Lung (tissue), 12 donors: ENCODE data around the gene GRK1. TPM values are rescaled to one million over a fixed set of nuclear protein-coding genes. Genes with fewer than 3 reads are reported as not detected.

Experiments
- ATAC-seq: fragments of 200-7000 bp; cut with Tn5 transposase; one replicate; pipeline ENCODE4 v1.9.1; 2020; ENCODE audit warnings: moderate number of reproducible peaks; ENCODE audit not compliant: insufficient read depth, low FRiP score
- DNase-seq, 3 donors: peaks; one replicate each; pipeline ENCODE4 v3.0.0-alpha.2; 2013 to 2017
- H3K27ac ChIP-seq, 2 donors: one replicate each; pipeline ENCODE4 v1.5.1; 2013; ENCODE audit warnings: mild to moderate bottlenecking in 2 of 2, moderate library complexity in 2 of 2, control low read depth in 1 of 2, inconsistent platforms in 1 of 2, low read depth in 1 of 2, low read length in 1 of 2
- H3K27me3 ChIP-seq, 3 donors: one replicate each; pipeline ENCODE4 v1.5.1; 2013; ENCODE audit warnings: low read length in 2 of 3; ENCODE audit not compliant: control insufficient read depth in 3 of 3, insufficient read depth in 3 of 3
- H3K36me3 ChIP-seq, 4 donors: one replicate each; pipeline ENCODE4 v1.5.1; 2013; ENCODE audit warnings: low read length in 4 of 4, mild to moderate bottlenecking in 1 of 4, moderate library complexity in 1 of 4; ENCODE audit not compliant: control insufficient read depth in 4 of 4, insufficient read depth in 4 of 4
- H3K4me1 ChIP-seq, 5 donors: one replicate each; pipeline ENCODE4 v1.5.1; 2013; ENCODE audit warnings: low read length in 5 of 5, mild to moderate bottlenecking in 2 of 5, moderate library complexity in 1 of 5; ENCODE audit not compliant: control insufficient read depth in 5 of 5, insufficient read depth in 5 of 5
- H3K4me3 ChIP-seq: one replicate; pipeline ENCODE4 v1.5.1; 2013; ENCODE audit warnings: mild to moderate bottlenecking, control low read depth, moderate library complexity
- H3K9ac ChIP-seq, 2 donors: one replicate each; pipeline ENCODE4 v1.5.1; 2013; ENCODE audit warnings: low read length in 2 of 2, control low read depth in 1 of 2; ENCODE audit not compliant: insufficient read depth in 1 of 2
- H3K9me3 ChIP-seq, 4 donors: one replicate each; pipeline ENCODE4 v1.5.1; 2013; ENCODE audit warnings: low read length in 3 of 4, mild to moderate bottlenecking in 1 of 4, moderate library complexity in 1 of 4; ENCODE audit not compliant: control insufficient read depth in 4 of 4, insufficient read depth in 3 of 4
- CTCF ChIP-seq: IDR thresholded peaks from 2 replicates; pipeline ENCODE4 v1.5.1; 2012; ENCODE audit warnings: mild to moderate bottlenecking; ENCODE audit errors: control extremely low read depth, extremely low read depth
- WGBS, 2 donors: extraction: QIAGEN DNeasy Blood & Tissue Kit; methylation state at CpG; one replicate each; pipeline ENCODE4 v1.1.7; 2013; 5-methylcytosine and 5-hydroxymethylcytosine counted together
- polyA plus RNA-seq, 2 donors: library from polyadenylated mRNA; stranded (reverse); fragments of 200-250 nt; gene quantifications; one replicate each; pipeline ENCODE4 v1.2.1, GENCODE V29; 2013
- total RNA-seq, 2 donors: library from RNA; depleted of rRNA in 1 of 2; stranded (reverse); fragments of >200 nt in 1 of 2; gene quantifications; one replicate each; pipeline ENCODE4 v1.2.1, GENCODE V29; 2014 to 2021
- donor health status: control.
- donor health status: control.
- donor health status: Bipolar disorder and iron deficiency.
- donor health status: healthy.
- donor health status: DM: yes; HTN: yes; CAD: no.

GRK1 gene
- total and polyA plus RNA-seq, 4 donors, result 0.03 to 3.1 TPM; not detected in 2

- no peaks in the 10 kb centered on the region for H3K27me3 ChIP-seq
- peaks cover 4 to 32% (median 16%) of the 10 kb centered on the region in 4 donors for H3K36me3 ChIP-seq
- no peaks in the 10 kb centered on the region for H3K9me3 ChIP-seq
- DNase-seq (no peak), ATAC-seq (no peak)
- H3K4me1 ChIP-seq, result peaks cover 0 to 11% (median 0%) of the 10 kb centered on the region in 5 donors
- WGBS, 2 donors, result 94% methylated on average over 17 of the region's 17 CpGs
- TF ChIP-seq CTCF, result no peak
- no peak overlapping the region for H3K4me3 ChIP-seq
- no peak overlapping the region for H3K27ac ChIP-seq
- no peak overlapping the region for H3K9ac ChIP-seq
These were observed 37.2 kb upstream of the GRK1 start for GRCh38 chr13:113629866-113630265.

DNA sequence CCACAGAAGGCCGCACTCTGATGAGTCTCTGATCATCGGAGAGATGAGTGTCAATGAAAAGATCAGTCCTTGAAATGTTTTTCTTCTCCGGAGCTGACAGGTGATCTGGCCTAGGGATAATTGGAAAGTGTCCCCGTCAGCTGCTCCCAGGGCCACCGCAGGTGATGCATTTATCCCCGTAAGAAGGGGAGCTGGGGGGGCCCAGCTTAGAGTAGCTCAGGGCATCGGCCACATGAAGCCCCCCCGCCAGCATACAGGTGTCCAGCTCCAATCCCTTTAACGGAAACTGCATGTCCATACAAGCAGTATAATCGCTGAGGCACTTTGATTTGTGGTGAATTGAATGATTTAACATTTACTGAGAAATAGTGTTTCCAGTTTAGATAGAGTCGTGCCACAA lies 36.7 kb upstream of the GRK1 start:
- DNase-seq, result no peak
- no peak for TF ChIP-seq CTCF
- no peak for ATAC-seq
- Histone ChIP-seq H3K4me1 (peaks cover 0 to 11% (median 0%) of the 10 kb centered on the region in 5 donors), H3K27me3 (no peaks in the 10 kb centered on the region), H3K9ac (no peak overlapping the region), H3K27ac (no peak overlapping the region), H3K4me3 (no peak overlapping the region), H3K9me3 (no peaks in the 10 kb centered on the region), H3K36me3 (peaks cover 4 to 36% (median 17%) of the 10 kb centered on the region in 4 donors)
- 96% methylated on average over 11 of the region's 11 CpGs for WGBS, 2 donors

GRCh38 chr13:113630804-113631203 lies 36.2 kb upstream of the GRK1 start:
- TF ChIP-seq CTCF, result no peak
- Histone ChIP-seq H3K27ac (no peak overlapping the region), H3K9me3 (no peaks in the 10 kb centered on the region), H3K4me3 (no peak overlapping the region), H3K36me3 (peaks cover 4 to 41% (median 17%) of the 10 kb centered on the region in 4 donors), H3K9ac (no peak overlapping the region), H3K4me1 (peaks cover 0 to 7% (median 0%) of the 10 kb centered on the region in 5 donors), H3K27me3 (no peaks in the 10 kb centered on the region)
- WGBS, 2 donors, result 91 to 94% methylated on average over 6 of the region's 6 CpGs
- DNase-seq, result no peak
- ATAC-seq, result no peak
